Measurements from ENCODE around the gene POLD2.
A peak's percentile ranks its signal among the peaks of the same experiment; 100 is the strongest.
"Not testable (repeated sequence)": the region's sequence is repeated elsewhere in the genome, so short reads cannot be mapped to it uniquely, and the experiment has no call there.

The POLD2 gene

DNA sequence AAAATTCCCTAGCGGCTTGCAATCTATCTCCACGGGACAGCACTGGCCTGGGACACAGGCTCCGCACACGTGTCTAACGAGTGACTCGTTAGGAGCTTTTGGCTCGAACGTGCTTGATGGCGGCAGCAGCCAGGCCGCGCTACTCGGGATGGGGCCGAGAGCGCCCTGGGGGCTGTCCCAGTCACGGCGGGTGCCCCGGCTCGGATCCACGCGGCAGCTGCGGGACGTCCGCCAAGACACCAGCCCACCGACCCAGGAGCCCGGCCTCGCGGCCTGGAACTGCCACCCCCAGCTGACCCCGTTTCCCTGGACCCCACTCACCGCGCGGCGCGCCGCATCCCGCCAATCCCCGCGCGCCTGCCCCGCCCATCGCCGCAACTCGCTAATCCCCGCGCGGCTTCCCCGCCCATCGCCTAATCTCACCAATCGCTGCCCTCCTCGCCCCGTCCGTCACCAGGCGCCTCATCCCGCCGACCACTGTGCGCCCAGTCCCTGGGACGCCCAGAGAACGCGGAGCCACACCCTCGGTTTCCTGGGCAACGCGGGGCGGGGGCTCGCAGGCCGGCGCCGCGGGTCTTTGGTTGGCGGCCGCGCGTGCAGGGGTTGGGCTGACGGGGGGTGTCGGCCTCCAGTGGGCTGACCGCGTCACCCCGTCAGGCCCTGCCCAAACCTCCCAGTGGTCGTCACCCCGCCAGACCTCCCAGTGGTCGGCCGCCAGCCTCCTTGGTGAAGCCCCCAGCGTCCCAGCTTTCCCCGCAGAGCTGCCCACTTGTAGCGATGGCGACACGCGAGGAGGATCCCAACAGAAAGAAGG is at the start of gene POLD2:
Gene POLD2 (minus strand): TSS at position 359 of the 814 bp plus-strand sequence. CDS start 1,495 bp downstream, outside the sequence.
- DNase-seq (ENCODE audit: low spot score), result peak; percentile 99

DNA sequence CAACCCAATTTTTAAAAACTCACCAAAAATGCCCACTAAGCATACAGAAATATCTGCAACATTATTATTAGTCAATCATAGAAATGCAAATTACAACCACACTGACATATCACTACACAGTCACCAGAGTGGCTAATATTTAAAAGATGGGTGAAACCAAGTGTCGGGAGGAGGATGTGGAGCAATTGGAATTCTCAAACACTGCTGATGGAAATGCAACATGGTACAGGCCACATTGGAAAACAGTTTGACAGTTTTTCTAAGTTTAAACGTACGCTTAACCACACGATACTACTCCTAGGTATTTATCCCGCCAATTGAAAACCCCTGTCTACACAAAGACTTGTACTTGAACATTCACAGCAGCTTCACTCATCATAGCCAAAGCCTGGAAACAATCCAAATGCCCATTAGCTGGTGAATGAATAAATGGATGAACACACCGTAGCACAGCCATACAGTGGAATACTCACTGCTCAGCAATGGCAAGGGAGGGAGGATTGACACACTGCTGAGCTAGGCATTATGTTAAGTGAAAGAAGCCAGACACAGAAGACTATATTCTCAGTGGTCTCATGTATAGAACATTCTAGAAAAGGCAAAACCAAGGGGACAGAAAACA is 49.6 kb upstream of the POLD2 start:
- DNase-seq (ENCODE audit: low spot score), result no peak

DNA sequence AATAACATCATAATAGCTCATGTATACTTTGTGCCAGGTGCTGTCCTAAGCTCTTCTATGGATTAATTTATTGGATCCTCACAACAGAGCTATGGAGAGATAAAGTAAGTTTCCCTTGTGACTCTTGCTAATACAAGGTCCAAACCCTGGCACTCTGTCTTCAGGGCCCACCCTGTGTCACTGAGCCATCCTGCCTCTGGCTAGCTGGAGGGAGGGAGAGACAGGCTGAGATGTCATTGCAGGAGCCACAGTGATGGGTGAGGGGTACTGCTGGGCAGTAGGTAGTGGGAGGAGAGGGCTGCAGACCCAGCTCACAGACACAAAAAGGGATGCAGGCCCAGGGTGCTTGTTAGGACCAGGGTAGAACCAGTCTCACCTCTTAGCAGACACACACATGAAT is 49.0 kb upstream of the POLD2 start:
- no peak for DNase-seq (ENCODE audit: low spot score)

DNA sequence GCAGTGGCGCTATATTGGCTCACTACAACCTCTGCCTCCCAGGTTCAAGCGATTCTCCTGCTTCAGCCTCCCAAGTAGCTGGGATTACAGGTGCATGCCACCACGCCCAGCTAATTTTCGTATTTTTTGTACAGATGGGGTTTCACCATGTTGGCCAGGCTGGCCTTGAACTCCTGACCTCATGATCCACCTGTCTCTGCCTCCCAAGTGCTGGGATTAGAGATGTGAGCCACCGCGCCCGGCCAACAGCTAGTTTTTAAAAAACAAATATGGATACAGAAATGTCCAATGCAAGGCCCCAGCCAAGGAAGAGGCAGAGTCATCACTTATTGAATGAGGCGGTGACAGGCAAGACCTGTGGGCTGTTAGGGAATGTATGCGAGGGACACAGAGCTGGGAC is 48.6 kb upstream of the POLD2 start:
- not testable (repeated sequence) for DNase-seq (ENCODE audit: low spot score)

DNA sequence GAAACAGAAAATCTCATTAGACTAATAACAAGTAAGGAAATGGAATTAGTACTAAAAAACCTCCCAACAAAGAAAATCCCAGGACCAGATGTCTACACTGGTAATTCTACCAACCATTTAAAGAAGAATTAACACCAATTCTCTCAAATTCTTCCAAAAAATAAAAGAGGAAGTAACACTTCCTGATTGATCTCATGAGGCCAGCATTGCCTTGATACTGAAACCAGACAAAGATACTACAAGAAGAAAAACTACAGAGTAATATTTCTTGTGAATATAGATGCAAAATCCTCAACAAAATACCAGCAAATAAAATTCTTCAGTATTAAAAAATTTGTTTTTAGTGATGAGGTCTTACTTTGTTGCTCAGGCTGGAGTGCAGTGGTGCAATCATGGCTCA is 44.6 kb upstream of the POLD2 start:
- no peak for DNase-seq (ENCODE audit: low spot score)

DNA sequence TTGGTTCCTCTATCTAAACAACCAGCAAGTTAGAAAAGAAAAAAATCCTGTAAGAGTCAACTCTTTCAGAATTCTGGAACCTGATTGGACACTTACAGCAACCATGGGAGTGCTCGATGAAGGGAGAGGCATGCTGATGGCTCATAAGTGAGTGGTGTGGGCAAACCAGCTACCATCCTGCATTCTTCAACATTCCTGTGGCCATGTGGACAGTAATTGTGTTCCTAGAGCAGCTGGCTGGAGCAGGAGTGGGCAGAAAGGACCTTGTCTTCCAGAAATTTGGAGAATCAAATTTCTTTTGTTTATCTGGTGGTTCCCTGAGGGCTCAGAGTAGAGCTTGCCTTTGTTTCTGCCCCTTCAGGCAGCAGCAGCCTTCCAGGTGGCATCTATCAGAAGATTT is 40.2 kb upstream of the POLD2 start:
- DNase-seq (ENCODE audit: low spot score), result no peak

DNA sequence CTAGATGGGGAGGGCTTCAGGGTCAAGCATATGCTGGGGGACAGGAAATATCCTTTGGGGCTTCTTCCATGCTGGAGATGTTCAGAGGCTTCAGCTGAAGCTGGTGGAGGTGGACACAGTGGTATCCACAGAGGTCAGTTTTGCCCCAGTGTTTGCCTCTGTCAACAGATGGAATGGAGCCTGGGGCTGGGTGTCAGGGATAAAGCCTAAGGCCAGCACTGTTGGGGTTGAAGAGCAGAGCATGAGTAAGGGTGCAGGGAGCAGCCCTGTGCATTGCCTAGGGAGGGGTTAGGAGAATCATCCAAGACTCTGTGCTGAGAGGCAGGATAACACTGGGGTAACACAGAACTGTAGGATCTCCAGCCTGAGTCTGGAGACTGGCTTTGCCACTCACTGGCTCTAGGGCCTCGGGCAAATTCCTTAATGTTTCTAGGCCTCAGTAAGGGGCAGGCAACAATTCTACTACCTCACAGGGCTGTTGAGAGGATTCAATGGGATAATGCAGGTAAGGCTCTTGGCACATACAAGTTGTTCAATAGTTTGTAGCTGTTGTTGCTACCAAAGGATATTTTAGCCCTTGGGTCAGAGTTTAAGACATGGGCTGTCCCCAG is 39.5 kb upstream of the POLD2 start:
- no peak for DNase-seq (ENCODE audit: low spot score)

DNA sequence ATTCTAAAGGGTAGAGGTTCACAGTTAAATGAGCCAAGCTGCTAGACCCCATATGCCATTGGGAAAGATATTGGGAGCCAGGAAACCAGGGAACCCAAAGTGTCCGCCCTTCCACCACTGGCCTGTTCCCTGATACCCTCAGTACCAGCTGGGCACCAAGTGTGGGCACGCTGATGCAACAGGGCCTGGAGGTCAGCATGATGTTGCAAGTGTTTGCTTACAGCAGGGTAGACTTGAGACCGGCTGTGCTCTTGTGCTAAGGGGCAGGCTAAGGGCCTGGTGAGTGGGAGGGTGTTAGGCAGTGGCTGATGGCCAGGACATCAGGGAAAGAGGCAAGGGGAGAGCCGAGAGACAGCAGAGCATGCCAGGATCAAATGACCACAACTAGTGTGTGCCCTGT is 38.8 kb upstream of the POLD2 start:
- DNase-seq (ENCODE audit: low spot score), result no peak

DNA sequence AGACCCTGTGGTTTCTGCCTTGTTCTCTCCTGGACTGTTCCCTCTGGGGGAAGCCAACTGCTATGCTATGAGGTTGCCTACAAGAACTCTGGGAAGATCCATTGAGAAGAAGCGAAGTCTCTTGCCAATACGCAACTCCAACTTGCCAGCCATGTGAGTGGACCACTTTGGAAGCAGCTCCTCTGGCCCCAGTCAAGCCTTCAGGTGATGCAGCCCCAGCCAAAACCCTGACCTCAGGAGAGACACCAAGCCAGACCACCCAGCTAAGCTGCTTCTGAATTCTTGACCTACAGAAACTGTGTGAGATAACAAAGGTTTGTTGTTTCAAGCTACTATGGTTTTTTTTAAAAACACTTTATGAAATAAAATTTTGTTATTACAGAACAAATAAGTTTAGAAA is 38.0 kb upstream of the POLD2 start:
- DNase-seq (ENCODE audit: low spot score), result no peak

DNA sequence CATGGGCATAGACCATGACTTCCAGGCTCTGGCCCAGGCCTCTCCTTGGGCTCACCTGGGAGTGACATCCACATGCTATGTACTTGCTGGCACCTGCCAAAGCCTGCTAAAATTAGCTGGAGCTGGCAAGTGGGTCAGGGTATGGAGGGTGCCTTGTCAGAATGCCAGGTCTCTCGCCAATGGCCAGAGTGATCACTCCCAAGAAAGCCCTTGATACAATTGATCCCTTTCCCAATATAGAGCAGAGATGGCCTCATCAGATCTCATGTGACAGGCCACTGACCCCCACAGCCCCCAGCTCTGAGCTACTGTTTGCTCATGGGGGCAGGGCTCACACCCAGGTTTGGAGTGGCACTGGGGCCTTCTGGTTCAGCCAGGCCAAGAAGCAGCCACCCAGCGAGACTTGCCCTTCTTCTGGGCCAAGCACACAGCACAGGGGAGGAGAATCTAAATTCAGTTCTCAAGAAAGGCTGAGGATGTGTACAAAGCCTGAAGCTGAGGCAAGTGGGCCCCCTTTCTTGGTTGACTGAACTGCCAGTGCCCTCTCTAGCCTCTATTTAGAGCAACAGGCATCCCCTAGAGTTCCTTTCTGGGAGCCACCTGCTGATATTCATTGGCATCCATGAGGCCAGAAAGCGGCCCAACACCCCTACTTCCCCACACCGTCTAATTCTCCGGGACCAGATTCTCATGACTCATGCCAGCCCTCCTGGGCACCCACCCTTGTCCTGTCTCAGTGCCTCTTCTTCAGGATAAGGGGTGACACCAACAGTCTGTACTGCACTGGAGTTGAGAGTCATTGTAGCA is 36.7 kb upstream of the POLD2 start:
- no peak for DNase-seq (ENCODE audit: low spot score)

DNA sequence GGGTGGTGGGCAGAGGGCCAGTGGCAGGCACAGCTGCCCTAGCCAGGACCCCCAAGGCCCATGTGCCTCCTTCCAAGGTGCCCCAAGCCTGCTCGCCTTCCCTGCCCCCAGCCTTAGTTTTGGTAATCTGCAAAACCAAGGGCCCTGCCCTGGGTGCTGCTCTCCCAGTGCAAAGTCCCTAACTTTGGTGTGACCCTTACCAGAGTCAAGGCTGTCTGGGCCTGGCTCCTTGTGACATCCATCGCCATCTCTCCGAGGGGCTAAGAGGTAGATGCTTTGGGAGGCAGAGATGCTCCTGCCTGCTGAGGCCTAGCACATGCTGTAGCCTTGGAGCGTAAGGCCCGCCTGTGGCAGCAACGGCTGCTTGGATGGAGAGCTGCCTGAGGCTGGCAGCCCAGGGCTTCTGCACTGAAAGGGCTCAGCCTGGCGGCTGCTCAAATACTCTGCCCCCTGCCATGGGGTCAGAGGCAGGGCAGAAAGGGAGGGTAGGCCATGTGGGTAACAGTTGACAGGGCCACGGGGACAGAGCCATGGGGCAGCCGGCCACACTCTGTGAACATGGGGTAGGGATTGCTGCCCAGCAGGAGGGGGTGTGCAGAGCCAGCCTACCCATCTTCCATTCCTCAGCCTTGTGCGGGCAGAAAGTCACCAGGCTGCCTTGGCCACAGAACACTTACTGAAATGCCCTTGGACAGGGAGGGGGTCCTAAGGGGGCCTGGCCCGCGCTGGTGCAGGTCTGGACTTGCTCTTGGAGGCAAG is 35.7 kb upstream of the POLD2 start:
- no peak for DNase-seq (ENCODE audit: low spot score)

DNA sequence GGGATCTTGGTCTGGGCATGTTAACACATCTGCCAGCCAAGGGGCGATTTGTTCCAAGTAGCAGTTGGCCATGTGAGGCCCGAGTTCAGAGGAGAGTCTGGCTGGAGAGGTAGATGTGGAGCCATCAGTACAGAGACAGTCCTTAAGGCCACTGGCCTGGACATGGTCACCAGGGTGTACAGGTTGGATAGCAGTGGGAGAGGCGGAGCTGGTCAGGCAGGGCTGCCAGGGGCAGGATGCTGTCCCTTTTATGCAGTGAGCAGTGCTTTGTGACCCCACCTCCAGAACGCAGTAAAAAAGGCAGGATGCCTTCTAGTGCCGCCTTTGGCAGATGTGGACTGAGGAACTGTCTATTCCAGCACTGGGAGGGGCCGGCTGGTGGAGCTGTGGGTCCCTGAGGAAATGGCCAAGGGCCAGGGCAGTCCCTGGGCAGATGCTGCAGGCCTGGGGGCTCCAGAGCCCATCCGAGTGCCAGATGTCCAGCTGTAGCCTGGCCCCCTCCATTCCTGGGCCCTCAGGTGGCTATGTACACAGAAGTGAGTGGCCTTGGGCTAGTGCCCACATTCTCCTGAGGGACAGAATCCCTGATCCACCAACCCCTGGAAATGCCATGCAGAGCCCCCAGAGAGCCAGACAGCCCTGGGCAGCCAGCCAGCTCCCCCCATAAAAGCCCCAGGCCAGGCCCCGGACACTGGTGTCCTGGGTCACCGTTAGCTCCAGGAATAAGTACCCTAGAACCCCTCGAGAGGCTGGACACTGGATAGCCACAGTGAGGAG is 34.9 kb upstream of the POLD2 start:
- no peak for DNase-seq (ENCODE audit: low spot score)

DNA sequence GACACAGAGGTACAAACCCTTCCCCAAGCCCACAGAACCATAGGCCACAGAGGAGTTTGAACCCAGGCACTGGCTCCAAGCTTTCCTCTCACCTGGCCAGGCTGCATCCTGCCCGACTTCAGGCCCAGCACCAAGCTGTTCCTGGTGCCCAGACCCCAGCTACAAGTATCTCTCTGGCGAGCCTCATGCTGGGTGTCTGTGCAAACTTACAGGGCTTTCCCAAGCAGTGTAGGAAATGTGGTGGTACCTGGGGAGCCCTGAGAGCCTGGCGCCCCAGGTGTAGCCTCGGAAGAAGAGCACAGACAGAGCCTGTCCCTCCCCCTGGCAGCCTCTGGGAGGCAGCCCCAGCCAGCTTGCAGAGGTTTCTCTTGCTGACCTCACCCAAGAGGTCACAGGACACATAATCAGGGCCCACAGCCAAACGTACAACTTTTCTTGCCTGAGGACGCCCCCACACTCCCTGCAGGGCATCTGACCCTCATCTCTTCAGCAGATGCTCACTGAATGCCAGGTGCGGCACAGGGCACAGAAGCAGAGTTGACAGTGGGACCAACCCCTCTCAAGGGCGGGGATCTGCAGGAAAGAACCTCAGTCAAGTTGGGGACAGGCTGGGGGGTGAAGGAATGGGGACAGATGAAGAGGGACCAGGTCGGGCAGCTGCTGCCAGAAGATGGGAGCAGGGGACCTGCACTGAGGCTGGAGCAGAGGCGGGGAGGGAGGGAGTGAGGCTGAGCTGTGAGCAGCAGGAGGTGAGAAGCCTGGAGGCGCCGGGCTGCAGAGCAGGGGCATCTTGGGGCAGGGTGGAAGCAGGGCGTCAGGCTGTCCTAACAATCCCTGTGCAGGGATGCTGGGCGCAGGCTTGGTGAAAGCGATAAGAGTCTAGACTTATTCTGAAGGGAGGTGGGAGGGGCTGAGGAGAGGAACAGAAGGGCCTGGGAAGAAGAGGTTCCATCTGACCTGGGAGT is 34.0 kb upstream of the POLD2 start:
- no peak for DNase-seq (ENCODE audit: low spot score)

DNA sequence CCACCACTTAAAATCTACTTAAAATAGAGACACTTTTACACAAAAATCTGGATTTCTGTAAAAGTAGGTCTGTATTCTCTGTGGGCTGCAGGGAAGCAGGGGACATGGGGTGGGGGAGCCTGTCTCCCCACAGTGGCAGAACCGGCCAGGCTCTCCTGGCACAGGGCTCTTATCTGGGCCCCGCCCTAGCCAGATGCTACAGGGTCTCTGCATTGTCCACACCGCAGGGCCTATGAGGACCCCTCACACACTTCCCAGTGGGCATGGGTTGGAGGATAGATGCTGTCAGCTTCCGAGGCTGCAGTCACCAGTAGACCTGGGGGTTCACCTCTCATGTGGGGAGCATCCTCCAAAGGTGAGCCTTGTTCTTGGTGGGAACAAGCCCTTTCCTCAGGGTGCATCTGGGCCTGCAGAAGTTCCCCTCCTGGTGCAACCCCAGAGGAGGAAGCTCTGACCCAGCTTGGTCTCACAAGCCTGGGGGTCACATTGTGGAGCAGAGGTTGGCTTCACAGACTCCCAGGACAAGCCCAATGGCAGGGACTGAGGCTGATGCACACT is 33.2 kb upstream of the POLD2 start:
- no peak for DNase-seq (ENCODE audit: low spot score)

DNA sequence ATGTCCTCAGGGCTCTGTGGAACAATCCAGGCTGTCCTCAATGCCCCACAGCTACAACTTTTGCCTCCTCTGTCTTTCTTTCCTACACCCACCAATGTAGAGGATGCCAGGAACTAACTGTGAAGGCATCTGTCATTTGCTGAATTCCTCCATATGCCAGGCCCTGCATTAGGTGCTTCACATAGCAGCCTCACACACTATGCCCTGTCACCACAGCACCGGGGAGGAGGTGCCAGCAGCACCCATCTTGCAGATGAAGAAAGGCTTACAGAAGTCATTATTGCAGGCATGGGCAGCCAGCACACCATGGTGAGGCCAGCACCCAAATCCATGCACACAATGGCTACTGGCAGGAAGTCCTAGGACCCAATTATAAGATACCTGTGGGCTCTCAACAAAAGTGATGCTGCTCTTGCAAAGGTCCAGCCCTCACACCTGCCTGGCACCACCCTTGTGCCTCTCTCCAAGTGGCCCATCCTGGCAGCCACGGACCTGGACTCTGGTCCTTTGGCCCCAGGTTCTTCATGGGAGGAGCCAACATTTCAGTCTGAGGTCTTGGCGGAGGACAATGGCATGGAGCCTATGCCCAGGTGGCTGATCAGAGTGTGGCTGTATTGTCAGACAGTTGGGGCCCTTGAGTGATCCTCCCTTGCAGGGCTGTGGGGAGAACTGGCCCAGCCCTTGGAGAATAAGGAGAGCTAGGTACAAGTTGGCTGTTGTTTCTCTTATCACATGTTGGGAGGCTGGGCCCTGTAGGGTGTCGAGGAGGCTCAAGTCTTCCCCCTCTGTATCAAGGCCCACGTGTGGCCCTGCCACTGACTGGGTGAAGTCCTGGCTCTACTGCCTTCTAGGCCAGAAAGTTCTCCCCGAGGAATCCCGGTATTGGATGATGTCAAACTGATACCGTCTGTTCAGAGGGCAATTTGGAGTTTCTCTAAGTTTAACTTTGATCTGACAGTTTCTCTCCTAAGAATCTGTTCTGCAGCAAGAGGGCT is 32.1 kb upstream of the POLD2 start:
- DNase-seq (ENCODE audit: low spot score), result no peak

DNA sequence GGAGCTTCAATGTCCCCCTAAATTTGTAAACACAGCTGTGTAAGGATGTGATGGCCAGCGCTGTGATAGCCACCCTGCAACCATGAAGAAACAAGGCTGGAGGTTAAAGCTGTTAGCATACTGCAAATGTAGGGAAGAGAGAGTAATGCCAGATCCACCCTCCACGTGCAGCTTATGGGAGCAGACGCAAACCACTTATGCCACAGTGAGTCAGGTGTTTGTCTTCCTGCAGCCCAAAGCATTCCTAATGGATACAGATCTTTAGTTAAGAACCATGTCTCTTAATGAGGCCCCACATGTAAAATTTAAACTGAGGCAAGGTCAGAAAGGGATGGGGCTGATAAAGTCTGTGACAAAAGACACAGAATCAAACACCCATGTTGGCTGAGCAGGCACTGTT is 31.4 kb upstream of the POLD2 start:
- no peak for DNase-seq (ENCODE audit: low spot score)

DNA sequence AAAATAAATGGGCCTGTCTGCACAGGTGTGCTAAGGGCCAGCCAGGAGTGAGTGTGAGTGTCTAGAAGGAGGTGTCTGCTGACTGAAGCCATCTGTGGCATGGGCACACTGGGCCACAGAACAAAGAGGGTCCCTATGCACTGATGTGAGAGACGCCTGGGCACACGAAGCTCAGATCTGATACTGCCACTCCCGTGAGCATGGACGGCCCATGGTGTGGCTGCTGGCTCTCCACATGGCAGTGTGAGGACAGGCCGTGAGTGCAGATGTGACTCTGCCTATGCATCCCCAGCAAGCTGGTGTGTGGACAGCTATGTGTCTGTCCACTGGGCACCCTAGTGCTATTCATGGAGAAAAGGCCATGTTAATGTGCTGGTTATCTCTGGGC is 30.6 kb upstream of the POLD2 start:
- no peak for DNase-seq (ENCODE audit: low spot score)
